ENCODE results near the gene ZC3H12C.

Gene ZC3H12C

GRCh38 chr11:110096496-110096895 lies 3.3 kb downstream of the ZC3H12C start:
- no peak overlapping the region for H3K4me3 ChIP-seq (ENCODE audit: low read depth, low read length)

DNA sequence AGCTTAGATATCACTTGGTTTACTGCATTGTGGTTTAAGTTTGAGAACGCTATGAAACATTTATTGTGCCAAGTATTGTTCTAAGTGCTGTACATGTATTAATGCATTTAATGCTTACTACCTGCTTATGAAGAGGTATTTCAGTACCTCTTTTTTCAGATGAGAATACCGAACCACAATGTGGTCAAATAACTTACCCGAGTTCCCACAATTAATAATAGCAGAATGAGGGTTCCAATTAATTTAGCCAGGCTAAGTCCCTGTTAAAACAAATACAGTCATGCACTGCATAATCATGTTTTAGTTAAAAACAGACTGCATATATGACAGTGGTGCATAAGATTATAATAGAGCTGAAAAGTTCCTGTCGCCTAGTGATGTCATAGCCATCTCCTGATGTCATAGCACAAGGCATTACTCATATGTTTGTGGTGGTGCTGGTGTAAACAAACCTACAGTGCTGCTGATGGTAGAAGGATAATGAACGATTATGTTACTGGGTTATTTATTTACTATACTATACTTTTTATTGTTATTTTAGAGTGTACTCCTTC lies 4.3 kb downstream of the ZC3H12C start:
- no peak overlapping the region for H3K4me3 ChIP-seq (ENCODE audit: low read depth, low read length)

DNA sequence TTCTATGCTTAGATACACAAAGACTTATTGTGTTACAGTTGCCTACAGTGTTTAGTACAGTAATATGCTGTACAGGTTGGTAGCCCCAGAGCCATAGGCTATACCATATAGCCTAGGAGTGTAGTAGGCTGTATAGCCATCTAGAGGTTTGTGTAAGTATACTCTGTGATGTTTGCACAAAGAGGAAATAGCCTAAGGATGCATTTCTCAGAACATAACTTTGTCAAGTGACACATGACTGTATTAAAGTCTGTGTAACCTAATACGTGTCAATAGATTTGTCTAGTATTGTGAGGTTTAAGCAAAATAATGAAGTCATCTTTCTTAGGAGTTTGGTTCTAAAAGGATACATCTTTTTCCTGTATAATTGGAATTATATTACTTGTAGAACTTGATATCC lies 5.5 kb downstream of the ZC3H12C start:
- no peak overlapping the region for H3K4me3 ChIP-seq (ENCODE audit: low read depth, low read length)

DNA sequence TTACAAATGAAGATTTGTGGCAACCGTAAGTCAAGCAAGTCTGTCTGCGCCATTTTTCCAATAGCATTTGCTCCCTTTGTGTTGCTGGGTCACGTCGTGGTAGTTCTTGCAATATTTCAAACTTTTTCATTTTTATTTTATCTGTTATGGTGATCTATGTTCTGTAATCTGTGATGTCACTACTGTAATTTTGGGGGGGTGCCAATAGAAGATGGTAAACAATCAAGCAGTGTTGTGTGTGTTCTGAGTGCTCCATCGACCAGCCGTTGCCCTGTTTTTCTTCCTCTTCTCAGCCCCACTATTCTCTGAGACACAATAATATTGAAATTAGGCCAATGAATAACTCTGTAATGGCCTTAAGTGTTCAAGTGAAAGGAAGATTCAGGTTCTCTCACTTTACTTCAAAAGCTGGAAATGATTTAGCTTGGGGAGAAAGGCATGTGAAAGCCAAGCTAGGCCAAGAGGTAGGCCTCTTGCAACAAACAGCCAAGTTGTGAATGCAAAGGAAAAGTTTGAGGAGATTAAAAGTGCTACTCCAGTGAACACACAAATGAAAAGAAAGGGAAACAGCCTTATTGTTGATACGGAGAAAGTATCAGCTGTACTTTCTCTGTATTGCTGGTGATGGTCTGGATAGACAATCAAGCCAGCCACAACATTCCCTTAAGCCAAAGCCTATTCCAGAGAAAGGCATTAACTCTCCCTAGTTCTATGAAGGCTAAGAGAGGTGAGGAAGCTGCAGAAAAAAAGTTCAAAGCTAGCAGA lies 7.5 kb downstream of the ZC3H12C start:
- no peak overlapping the region for H3K4me3 ChIP-seq (ENCODE audit: low read depth, low read length)

DNA sequence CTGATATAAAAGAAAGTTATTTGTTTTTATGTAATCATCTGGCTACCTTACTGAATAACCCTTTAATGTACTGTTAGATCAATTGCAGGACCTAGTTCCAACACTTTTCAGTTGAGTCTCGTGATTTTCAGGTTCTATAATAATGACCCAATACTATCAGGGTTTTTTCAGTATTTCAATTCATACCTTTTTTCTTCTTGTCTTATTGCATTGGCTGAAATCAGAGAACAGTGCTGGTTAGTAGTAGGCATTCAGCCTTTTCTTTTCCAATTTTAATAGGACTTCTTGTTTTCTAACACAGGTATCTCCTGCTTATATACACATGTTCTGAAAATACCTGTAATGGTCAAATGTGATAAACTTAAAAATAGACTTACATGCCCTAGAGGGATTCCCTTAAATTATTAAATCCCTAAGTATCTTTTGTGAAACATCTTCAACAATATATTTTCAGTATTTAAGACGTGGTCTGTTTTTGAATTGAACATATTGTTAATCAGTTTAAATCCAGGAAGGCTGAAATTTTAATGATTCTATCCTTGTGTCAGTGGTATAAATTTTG lies 13.6 kb downstream of the ZC3H12C start:
- no peak overlapping the region for H3K4me3 ChIP-seq (ENCODE audit: low read depth, low read length)

GRCh38 chr11:110110854-110111253 lies 17.7 kb downstream of the ZC3H12C start:
- H3K4me3 ChIP-seq (ENCODE audit: low read depth, low read length) = no peak overlapping the region

- no peak overlapping the region for H3K4me3 ChIP-seq (ENCODE audit: low read depth, low read length)
Observed at GRCh38 chr11:110112457-110112856, 19.3 kb downstream of the ZC3H12C start.

DNA sequence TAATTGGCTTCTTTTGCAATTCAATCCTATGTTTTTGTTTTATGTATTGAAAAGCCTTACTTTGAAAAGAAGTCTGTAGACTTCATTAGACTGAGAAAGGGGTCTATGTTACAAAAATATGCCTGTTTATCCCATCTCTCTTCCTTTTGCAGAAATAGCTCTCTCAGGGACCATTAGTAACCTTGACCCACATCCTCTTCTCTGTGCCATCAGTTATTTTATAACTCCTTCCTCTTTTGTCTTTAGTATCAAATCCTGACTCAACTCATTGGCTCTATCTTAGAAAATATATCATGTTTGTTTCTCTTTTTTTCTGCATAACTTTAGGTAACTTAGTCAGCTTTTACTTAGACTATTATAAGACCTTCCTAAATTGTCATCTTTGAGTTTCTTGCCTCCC lies 20.3 kb downstream of the ZC3H12C start:
- no peak overlapping the region for H3K4me3 ChIP-seq (ENCODE audit: low read depth, low read length)

DNA sequence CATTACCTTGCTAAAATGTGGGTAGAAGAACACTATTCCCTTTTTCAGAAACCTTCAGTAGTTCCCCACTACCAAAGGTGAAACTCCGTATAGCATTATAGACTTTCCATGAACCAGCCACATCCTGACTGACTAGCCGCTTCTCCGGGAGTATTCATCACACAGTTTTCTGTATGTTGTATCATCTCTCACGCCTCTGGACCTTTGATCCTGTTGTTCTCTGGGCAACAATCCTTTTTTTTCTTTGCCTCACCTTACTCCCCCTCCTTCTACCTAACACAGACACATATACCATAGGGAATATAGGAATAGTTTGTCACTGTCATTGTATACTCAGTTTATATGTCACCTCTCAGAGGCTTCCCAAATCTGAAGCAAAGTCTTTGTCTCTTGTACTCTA lies 20.8 kb downstream of the ZC3H12C start:
- H3K4me3 ChIP-seq (ENCODE audit: low read depth, low read length) = no peak overlapping the region

- no peak overlapping the region for H3K4me3 ChIP-seq (ENCODE audit: low read depth, low read length)
Observed at GRCh38 chr11:110119317-110119716, 26.1 kb downstream of the ZC3H12C start.

DNA sequence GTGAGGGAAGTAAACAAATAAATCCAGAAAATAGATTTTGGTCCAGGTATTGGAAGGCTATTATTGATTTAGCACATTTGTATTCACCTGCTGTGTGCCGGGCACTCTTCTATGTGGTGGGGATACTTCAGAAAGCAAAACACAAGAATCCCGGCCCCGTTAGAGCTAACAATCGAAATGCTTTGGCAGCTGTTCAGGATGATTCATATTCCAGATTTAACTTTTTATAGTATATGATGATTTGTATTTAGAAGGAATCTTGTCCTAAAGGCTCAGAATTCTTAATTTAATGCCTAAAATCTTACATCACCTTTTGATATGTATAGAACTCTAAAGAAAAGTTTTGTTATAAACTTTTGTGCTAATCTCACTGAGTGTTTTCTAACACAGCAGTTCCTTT lies 28.0 kb downstream of the ZC3H12C start:
- H3K4me3 ChIP-seq (ENCODE audit: low read depth, low read length) = no peak overlapping the region

DNA sequence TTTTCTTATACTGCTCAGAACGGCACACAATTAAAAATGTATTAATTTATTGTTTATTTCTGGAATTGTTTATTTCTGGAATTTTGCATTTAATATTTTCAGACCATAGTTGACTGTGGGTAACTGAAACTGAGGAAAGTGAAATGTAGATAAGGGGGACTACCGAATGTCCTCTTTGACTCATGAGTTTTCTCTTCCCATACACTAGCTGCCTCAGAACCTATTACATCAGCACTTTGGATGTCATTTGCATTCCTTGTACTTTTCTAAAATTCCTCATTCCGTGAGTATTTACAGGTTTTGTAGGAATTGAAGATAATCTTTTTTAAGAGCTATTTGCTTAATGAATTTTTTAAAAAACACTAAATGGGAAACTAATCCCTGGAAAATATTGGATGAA lies 29.8 kb downstream of the ZC3H12C start:
- H3K4me3 ChIP-seq (ENCODE audit: low read depth, low read length) = no peak overlapping the region

DNA sequence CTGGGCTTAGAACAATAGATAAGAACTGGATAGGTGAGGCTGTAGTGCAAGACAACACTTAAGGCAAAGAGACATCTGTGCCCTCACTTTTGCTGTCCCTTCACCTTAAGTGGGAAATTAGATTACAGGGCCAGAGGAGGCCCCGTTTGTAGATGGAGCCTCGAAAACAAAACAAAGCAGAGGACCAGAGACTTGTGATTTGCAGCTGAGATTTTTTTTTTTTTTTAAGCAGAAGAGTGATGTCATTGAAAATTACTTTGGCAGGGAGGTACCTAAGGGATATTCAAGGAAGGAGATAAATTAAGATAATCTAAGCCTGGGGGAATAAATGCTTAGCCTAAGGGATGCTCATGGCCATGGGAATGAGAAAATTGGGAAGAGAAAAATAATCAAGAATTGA lies 31.4 kb downstream of the ZC3H12C start:
- H3K4me3 ChIP-seq (ENCODE audit: low read depth, low read length) = no peak overlapping the region

- H3K4me3 ChIP-seq (ENCODE audit: low read depth, low read length) = no peak overlapping the region
Observed at GRCh38 chr11:110125632-110126031, 32.4 kb downstream of the ZC3H12C start.

- no peak overlapping the region for H3K4me3 ChIP-seq (ENCODE audit: low read depth, low read length)
Observed at GRCh38 chr11:110126936-110127335, 33.7 kb downstream of the ZC3H12C start.

GRCh38 chr11:110128161-110128560 lies 35.0 kb downstream of the ZC3H12C start:
- no peak overlapping the region for H3K4me3 ChIP-seq (ENCODE audit: low read depth, low read length)

DNA sequence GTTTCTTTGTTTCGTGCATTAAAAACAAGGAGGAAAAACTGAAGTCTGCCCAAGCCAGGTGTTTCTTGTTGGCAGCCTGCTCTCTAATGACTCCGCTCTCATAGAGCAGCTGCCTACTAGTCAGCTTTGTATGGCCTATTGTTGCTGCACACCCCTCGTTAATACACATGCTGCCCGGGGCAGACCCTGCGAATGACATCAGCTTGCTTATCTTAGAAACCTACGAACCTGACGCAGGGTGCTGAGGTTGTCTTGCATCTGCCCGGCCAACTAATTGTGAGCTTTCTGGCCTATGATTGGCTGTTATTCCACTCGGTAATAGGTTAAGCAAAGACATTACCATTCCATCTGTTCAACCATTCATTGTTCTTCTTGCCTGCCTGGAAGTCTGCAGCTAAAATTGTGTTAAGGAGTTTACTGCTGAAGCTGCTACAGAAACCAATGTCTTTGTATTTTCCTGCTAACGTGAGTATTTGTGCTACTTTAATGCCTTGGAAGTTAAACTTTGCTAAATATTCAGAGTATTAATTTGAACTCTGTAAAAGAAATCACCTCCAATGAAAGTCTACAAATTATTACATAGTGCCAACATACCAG lies 37.5 kb downstream of the ZC3H12C start:
- H3K4me3 ChIP-seq (ENCODE audit: low read depth, low read length) = no peak overlapping the region

- H3K4me3 ChIP-seq (ENCODE audit: low read depth, low read length) = no peak overlapping the region
Observed at GRCh38 chr11:110131386-110132123, 38.4 kb downstream of the ZC3H12C start.

- H3K4me3 ChIP-seq (ENCODE audit: low read depth, low read length) = no peak overlapping the region
Observed at GRCh38 chr11:110133160-110133559, 40.0 kb downstream of the ZC3H12C start.

DNA sequence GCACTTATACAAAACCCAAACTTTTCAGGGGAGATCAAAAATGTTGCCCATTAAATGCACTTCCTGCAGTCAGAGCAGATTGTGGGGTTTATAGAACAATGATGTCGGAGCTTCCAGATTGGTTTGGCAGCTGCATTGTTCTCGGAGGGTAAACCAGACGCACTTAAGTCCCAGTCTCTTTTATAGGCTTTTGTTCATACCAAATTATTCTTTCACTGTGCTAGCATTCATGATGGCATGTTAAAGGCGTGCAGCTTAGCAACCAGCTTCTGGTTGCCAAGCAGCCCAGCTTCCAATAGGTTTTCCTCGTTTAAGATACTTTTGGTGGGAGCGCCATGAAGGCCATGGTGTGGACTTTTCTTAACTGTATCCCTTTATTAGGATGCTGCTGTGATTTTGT lies 40.9 kb downstream of the ZC3H12C start:
- H3K4me3 ChIP-seq (ENCODE audit: low read depth, low read length) = no peak overlapping the region

DNA sequence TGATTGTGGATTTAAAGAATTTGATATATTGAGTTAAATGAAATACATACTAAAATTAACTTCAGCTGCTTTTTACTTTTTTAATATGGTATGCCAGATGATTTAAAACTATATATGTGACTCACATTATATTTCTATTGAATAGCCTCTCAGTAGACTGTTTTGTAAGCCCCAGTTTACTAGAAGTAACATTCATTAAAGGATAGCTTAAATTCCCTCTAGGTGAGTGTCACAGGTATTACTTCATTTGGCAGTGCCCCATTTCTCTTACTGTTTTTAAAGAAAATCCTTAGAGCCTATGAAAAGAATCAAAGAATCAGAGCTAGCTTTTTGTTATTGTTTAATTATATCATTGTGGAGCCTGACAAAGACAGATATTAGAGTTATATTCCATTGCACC lies 48.6 kb downstream of the ZC3H12C start:
- no peak overlapping the region for H3K4me3 ChIP-seq (ENCODE audit: low read depth, low read length)

Data from iPS-11a (cell line).